22Rv1 (cell line): ENCODE measurements around the gene PRKX.
"Not testable (repeated sequence)": the region's sequence is repeated elsewhere in the genome, so short reads cannot be mapped to it uniquely, and the experiment has no call there.

Experiments
- H3K27ac ChIP-seq: fragments of 450-650 bp; 2 replicates; pipeline ENCODE4 v1.5.1; 2017
- ZFX ChIP-seq: fragments of 450-650 bp; IDR thresholded peaks from 2 replicates; pipeline ENCODE4 v1.6.1; 2017; ENCODE audit warnings: antibody characterized with exemption, borderline replicate concordance
- TF ChIP-seq, protein P1 (sequence below): fragments of 450-650 bp; IDR thresholded peaks from 2 replicates; pipeline ENCODE4 v1.5.1; 2017; ENCODE audit warnings: mild to moderate bottlenecking

PRKX gene

DNA sequence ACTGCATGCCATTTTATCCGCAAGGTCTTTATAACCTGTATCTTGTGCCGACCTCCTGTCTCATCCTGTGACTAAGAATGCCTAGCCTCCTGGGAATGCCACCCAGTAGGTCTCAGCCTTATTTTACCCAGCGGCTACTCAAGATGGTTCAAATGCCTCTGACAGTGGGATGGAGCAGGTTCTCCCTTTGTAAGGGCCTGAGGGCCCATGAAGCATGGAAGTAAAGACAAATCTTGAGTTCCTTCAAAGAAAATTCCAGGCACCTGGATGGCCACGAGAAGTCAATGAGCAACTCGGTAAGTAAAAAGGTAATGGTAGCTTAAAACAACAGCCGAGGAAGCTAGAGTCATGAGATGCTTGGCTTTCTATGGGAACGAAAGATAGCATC lies 19.6 kb upstream of the PRKX start:
- no peak overlapping the region for H3K27ac ChIP-seq
- TF ChIP-seq, protein P1, sequence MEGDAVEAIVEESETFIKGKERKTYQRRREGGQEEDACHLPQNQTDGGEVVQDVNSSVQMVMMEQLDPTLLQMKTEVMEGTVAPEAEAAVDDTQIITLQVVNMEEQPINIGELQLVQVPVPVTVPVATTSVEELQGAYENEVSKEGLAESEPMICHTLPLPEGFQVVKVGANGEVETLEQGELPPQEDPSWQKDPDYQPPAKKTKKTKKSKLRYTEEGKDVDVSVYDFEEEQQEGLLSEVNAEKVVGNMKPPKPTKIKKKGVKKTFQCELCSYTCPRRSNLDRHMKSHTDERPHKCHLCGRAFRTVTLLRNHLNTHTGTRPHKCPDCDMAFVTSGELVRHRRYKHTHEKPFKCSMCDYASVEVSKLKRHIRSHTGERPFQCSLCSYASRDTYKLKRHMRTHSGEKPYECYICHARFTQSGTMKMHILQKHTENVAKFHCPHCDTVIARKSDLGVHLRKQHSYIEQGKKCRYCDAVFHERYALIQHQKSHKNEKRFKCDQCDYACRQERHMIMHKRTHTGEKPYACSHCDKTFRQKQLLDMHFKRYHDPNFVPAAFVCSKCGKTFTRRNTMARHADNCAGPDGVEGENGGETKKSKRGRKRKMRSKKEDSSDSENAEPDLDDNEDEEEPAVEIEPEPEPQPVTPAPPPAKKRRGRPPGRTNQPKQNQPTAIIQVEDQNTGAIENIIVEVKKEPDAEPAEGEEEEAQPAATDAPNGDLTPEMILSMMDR = no peak
- no peak for TF ChIP-seq ZFX

DNA sequence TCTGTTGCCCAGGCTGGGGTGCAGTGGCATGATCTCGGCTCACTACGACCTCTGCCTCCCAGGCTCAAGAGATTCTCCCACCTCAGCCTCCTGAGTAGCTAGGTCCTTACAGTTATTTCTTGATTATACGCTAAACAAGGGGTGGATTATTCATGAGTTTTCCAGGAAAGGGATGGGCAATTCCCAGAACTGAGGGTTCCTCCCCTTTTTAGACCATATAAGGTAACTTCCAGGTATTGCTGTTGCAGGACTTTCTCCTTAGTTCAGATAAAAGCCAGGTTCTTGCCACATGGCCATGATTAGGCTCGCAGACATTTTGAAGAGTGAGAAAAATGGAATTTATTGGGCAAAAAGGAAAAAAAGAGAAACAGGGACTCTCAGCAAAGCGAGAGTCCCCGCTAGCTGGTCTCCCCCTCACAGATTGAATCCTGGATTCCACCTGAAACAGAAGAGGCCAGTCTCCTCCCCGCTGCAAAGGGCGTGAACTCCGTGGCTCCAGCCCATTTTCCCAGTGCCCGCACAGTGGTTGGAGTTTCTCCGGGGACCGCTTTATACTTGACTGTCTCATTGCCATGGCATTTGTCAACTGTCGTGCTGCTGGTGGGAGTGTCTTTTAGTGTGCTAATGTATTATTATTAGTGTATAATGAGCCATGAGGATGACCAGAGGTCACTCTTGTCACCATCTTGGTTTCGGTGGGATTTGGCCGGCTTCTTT lies 19.0 kb upstream of the PRKX start:
- not testable (repeated sequence) for H3K27ac ChIP-seq

DNA sequence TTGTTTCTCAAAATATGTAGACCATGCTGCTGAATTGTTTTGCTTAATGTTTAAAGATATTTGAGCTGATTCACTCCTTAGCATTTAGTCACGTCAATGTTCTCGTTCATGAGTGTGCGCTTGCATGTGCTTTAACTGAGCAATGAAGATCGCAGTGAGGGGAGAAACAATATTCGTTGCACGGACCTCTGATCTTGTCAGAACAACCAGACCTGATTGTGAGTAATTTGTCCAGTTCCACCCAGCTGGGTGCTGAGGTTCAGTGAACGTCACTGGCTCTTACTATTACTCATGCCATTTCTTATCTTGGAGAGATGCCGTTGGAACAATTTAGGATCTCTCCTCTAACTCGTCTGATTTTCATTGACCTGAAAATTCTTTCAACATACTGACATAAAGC lies 15.0 kb upstream of the PRKX start:
- no peak for TF ChIP-seq ZFX
- TF ChIP-seq, protein P1 = no peak
- H3K27ac ChIP-seq = no peak overlapping the region

DNA sequence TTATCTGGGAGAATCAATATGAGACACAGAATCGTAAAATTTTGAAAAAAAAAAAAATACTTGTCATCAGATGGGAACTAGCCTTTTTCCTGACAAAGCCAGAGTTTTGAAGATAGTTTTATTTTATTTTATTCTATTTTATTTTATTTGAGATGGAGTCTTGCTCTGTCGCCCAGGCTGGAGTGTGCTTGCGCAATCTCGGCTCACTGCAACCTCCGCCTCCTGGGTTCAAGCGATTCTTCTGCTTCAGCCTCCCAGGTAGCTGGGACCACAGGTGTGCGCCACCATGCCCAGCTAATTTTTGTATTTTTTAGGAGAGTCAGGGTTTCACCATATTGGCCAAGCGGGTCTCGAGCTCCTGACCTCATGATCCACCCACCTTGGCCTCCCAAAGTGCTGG lies 10.0 kb upstream of the PRKX start:
- not testable (repeated sequence) for H3K27ac ChIP-seq

DNA sequence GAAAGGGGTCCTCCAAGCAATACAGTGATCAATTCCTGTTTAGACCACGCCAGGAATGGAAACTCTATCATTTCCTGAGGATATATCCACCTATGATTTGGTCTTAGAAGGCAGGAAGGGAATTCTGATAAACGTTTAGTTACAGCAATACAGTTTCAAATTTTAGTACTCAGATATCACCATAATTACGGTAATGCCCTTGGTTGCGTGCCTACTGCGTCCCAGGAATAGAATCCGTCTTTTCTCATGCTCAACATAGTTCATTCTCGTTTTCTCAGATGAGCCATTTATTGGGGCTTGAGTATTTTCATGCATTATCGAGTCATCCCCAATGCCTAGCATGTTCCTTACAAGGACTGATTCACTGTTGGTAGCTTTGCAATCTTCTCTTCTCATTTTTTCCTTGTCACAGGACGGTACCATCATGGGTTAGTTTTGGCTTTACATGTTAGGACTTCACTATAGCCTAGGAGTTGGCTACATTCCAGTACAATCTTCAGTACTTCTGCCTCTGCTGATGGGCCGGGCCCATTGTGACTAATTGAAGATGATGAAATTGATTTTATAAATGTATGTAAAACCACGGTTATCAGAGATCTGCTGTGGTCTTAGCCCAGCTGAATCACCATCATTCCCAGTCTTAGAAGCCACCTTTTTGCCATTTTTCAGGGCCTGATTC lies 4.4 kb upstream of the PRKX start:
- no peak for TF ChIP-seq ZFX
- TF ChIP-seq, protein P1 = no peak
- H3K27ac ChIP-seq = no peak overlapping the region

DNA sequence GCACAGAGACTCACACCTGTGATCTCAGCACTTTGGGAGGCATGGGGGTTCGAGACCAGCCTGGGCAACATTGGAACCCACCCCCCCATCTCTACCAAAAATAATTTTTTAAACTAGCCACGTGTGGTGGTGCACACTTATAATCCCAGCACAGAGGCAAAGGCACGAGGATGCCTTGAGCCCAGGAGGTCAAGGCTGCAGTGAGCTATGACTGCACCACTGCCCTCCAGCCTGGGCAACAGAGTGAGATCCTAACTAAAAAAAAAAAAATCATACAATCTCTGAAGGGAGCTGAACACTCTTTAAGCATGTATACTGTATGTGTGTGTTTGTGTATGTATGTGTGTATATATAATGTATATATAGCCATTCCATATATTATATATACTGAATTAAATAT lies 2.5 kb upstream of the PRKX start:
- TF ChIP-seq ZFX = no peak
- TF ChIP-seq, protein P1 = no peak
- no peak overlapping the region for H3K27ac ChIP-seq

DNA sequence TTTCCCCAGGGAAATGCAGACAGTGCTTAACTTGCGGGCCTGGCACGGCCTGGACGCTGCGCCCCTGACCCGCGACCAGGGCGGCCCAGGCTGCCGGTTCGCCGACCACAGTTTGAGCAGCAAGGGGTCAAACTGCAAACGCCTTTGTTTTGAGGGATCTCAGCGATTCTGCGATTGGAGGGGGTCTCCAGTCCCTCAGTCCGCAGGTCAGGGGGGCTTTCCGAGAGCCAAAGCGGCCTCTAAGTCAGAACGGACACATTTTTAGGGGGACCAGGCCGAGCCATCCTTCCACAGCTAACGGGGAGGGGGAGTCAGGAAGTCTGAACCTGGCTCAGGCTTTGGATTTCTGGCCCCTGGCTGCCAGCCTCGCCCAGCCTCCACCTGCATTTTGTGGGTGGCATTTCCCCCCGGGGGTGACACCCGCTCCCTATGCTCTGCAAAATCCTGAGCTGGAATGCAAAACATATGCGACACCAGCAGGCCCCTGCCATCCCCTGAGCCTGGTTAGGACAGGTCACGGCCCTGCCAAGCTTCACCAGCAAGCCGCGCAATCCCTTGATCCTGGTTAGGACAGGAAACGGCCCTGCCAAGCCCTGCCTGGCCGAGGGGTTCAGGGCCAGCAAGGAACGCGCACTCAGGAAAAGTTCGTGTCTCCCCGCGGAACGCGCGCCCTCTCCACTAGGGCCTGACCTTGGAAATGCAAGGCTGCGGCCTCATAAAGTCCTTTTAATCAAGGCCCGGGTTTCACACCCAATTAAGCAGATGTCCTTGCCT lies 1.4 kb upstream of the PRKX start:
- not testable (repeated sequence) for H3K27ac ChIP-seq

DNA sequence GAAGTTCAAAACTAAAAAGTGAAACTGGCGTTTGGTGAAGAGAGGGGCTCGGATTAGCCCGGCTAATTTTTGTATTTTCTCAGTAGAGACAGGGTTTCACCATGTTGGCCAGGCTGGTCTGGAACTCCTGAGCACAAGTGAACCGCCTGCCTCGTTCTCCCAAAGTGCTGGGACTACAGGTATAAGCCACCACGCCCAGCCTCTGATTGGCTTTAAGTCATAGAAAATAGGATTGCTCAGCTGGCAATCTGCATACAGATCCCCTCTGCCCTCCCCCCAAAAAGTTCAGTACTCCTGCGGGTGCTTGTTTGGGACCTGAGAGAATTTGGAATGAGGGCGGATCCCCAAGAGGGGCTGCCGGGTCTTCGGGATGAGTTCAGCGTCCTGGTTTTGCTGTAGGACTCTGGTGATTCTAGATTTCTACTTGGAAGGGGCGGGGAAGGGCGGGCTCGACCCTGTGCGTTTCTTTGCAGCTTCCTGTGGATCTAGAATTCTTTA lies 537 bp upstream of the PRKX start:
- TF ChIP-seq, protein P1 = no peak
- no peak for TF ChIP-seq ZFX
- no peak overlapping the region for H3K27ac ChIP-seq
